Calu3 (cell line): Measurements from ENCODE around the gene DCLRE1A. TPM values are rescaled to one million over a fixed set of nuclear protein-coding genes. Genes with fewer than 3 reads are reported as not detected.
A peak's percentile ranks its signal among the peaks of the same experiment; 100 is the strongest.

Source experiments
- BruUV-seq: library from RNA; stranded (reverse); fragments of 400-500 nt; replicated peaks from 2 replicates; lab custom pipeline; 2021; lab: Mats Ljungman, UMichigan
- CTCF ChIA-PET: fragments of 300-600 bp; sonication (Branson Sonifier 250); formaldehyde crosslinking; loops from one replicate; lab custom pipeline; 2022; ENCODE audit warnings: antibody characterized with exemption; lab: Charles Lee
- DNase-seq: peaks from one replicate; pipeline ENCODE4 v3.0.0; 2022
- H3K27ac Mint-ChIP-seq: one replicate; pipeline ENCODE4 v1.8.0; 2022; ENCODE audit warnings: mixed read lengths; ENCODE audit not compliant: unreplicated experiment
- H3K27me3 Mint-ChIP-seq: one replicate; pipeline ENCODE4 v1.8.0; 2022; ENCODE audit warnings: mixed read lengths; ENCODE audit not compliant: unreplicated experiment
- H3K36me3 Mint-ChIP-seq: one replicate; pipeline ENCODE4 v1.8.0; 2022; ENCODE audit warnings: mild to moderate bottlenecking, moderate library complexity, mixed read lengths; ENCODE audit not compliant: insufficient read depth, unreplicated experiment
- H3K4me1 Mint-ChIP-seq: one replicate; pipeline ENCODE4 v1.8.0; 2022; ENCODE audit warnings: mild to moderate bottlenecking, low read depth, mixed read lengths; ENCODE audit not compliant: unreplicated experiment
- H3K4me3 Mint-ChIP-seq: one replicate; pipeline ENCODE4 v1.8.0; 2022; ENCODE audit warnings: mild to moderate bottlenecking, low read depth, moderate library complexity, mixed read lengths; ENCODE audit not compliant: unreplicated experiment
- H3K9me3 Mint-ChIP-seq: one replicate; pipeline ENCODE4 v1.8.0; 2022; ENCODE audit warnings: low read depth, mixed read lengths; ENCODE audit not compliant: unreplicated experiment
- intact Hi-C: fragments of 100-400 bp; cut with micrococcal nuclease; formaldehyde crosslinking; loops from one replicate; pipeline ENCODE4 v1.10.0; 2022; ENCODE audit not compliant: unreplicated experiment
- total RNA-seq: library from RNA; stranded (reverse); gene quantifications from 2 replicates; pipeline ENCODE4 v1.2.3, GENCODE V29; 2022
- TF ChIP-seq, protein P1 (sequence below): fragments of 200-600 bp; IDR thresholded peaks from one replicate; pipeline ENCODE4 v1.8.0; 2022; ENCODE audit warnings: antibody characterized with exemption; ENCODE audit not compliant: unreplicated experiment

The DCLRE1A gene
- total RNA-seq, 1 experiment from 2014 or later: 7.9 TPM

GRCh38 chr10:113854761-113855588 is 1.1 kb upstream of the DCLRE1A start:
- no peaks in the 10 kb centered on the region for H3K27me3 Mint-ChIP-seq
- TF ChIP-seq, protein P1, sequence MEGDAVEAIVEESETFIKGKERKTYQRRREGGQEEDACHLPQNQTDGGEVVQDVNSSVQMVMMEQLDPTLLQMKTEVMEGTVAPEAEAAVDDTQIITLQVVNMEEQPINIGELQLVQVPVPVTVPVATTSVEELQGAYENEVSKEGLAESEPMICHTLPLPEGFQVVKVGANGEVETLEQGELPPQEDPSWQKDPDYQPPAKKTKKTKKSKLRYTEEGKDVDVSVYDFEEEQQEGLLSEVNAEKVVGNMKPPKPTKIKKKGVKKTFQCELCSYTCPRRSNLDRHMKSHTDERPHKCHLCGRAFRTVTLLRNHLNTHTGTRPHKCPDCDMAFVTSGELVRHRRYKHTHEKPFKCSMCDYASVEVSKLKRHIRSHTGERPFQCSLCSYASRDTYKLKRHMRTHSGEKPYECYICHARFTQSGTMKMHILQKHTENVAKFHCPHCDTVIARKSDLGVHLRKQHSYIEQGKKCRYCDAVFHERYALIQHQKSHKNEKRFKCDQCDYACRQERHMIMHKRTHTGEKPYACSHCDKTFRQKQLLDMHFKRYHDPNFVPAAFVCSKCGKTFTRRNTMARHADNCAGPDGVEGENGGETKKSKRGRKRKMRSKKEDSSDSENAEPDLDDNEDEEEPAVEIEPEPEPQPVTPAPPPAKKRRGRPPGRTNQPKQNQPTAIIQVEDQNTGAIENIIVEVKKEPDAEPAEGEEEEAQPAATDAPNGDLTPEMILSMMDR: no peak
- peaks cover 24% of the 10 kb centered on the region for H3K36me3 Mint-ChIP-seq
- peak overlapping the region; percentile 90 for H3K4me3 Mint-ChIP-seq
- H3K27ac Mint-ChIP-seq: peak overlapping the region; percentile 87
- no TSS peak for BruUV-seq
- no peaks in the 10 kb centered on the region for H3K9me3 Mint-ChIP-seq
- DNase-seq: peak; percentile 46
- no peaks in the 10 kb centered on the region for H3K4me1 Mint-ChIP-seq
- intact Hi-C loops: loop anchor here (5.0 to 10.0 kb wide), 2 partner anchors 150 to 247 kb away; no protein-coding TSS in a partner anchor
- CTCF ChIA-PET: interaction anchor here (0.6 kb wide), 1 partner anchor 16 kb away, joined by 8 read pairs; no protein-coding TSS in a partner anchor

GRCh38 chr10:113853578-113854012 is 287 bp downstream of the DCLRE1A start:
- no peak for DNase-seq
- H3K9me3 Mint-ChIP-seq: no peaks in the 10 kb centered on the region
- no peaks in the 10 kb centered on the region for H3K27me3 Mint-ChIP-seq
- TF ChIP-seq, protein P1: no peak
- CTCF ChIA-PET: no interaction called here
- H3K4me3 Mint-ChIP-seq: peak overlapping the region; percentile 90
- BruUV-seq: TSS peak; percentile 63
- intact Hi-C loops: loop anchor here (5.0 to 10.0 kb wide), 2 partner anchors 149 to 249 kb away; no protein-coding TSS in a partner anchor
- H3K4me1 Mint-ChIP-seq: peaks cover 8% of the 10 kb centered on the region
- H3K36me3 Mint-ChIP-seq: peaks cover 30% of the 10 kb centered on the region
- H3K27ac Mint-ChIP-seq: peak overlapping the region; percentile 87

DNA sequence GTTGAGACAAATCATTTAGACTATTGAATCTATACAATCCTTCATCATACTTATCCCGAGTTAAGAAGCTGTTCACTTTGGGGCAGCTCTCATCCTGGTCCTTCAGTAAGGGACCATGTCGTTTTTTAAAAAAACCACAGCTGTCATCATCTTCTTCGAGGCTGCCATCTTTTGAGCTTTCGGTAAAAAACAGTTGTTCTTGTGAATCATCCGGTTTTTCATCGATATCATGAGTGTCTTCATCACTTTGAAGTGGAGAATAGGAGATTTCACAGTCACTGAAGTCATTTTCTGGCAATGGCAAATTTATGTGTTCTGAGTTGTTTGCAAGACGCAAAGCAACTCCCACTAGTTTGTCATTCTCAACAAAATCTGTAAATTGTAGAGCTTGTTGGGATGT is 3.9 kb downstream of the DCLRE1A start:
- TF ChIP-seq, protein P1: no peak
- no peaks in the 10 kb centered on the region for H3K9me3 Mint-ChIP-seq
- CTCF ChIA-PET: no interaction called here
- BruUV-seq: no TSS peak
- H3K36me3 Mint-ChIP-seq: peaks cover 25% of the 10 kb centered on the region
- peaks cover 9% of the 10 kb centered on the region for H3K4me1 Mint-ChIP-seq
- no peaks in the 10 kb centered on the region for H3K27me3 Mint-ChIP-seq
- intact Hi-C loops: loop anchor here (5.0 to 10.0 kb wide), 2 partner anchors 145 to 252 kb away; no protein-coding TSS in a partner anchor
- H3K4me3 Mint-ChIP-seq: no peak overlapping the region
- DNase-seq: no peak
- no peak overlapping the region for H3K27ac Mint-ChIP-seq

- Mint-ChIP-seq H3K36me3 (peaks cover 19% of the 10 kb centered on the region), H3K4me1 (peaks cover 9% of the 10 kb centered on the region), H3K4me3 (no peak overlapping the region), H3K9me3 (no peaks in the 10 kb centered on the region), H3K27ac (no peak overlapping the region), H3K27me3 (no peaks in the 10 kb centered on the region)
- BruUV-seq: no TSS peak
- TF ChIP-seq, protein P1: no peak
- DNase-seq: no peak
- intact Hi-C loops: no loop called here
- CTCF ChIA-PET: no interaction called here
These were observed 4.6 kb downstream of the DCLRE1A start for GRCh38 chr10:113849140-113849803.
